OCI-LY3 (cell line): ENCODE data around the gene TRIM69.
"Not testable (repeated sequence)": the region's sequence is repeated elsewhere in the genome, so short reads cannot be mapped to it uniquely, and the experiment has no call there.

ENCODE experiments used
- H2AFZ ChIP-seq: fragments of 200-600, 300-600 bp; shearing (Covaris generic); 2 replicates; pipeline ENCODE4 v1.6.0; 2014; ENCODE audit warnings: antibody characterized with exemption, low read depth, low read length
- H3K27ac ChIP-seq: fragments of 200-600, 300-600 bp; sonication (generic); 2 replicates; pipeline ENCODE4 v1.5.1; 2014; ENCODE audit warnings: mild to moderate bottlenecking, low read length, moderate library complexity, mixed read lengths
- H3K27me3 ChIP-seq: fragments of 200-600, 300-600 bp; sonication (generic); 2 replicates; pipeline ENCODE4 v1.6.1; 2014; ENCODE audit warnings: low read depth, low read length, mixed read lengths
- H3K36me3 ChIP-seq: fragments of 200-600, 300-600 bp; sonication (generic); replicated peaks from 2 replicates; pipeline ENCODE3; 2014; ENCODE audit warnings: low read depth, low read length, mixed read lengths
- H3K4me1 ChIP-seq: fragments of 300-600, 200-600 bp; sonication (generic); 2 replicates; pipeline ENCODE4 v1.6.1; 2014; ENCODE audit warnings: low read length, mixed read lengths
- H3K4me2 ChIP-seq: fragments of 200-600, 300-600 bp; sonication (generic); 2 replicates; pipeline ENCODE4 v1.6.1; 2014; ENCODE audit warnings: low read length, mixed read lengths
- H3K4me3 ChIP-seq: fragments of 300-600, 200-600 bp; sonication (generic); 2 replicates; pipeline ENCODE4 v1.5.1; 2014; ENCODE audit warnings: antibody characterized with exemption, mild to moderate bottlenecking, low read length, moderate library complexity
- H3K79me2 ChIP-seq: fragments of 300-600, 200-600 bp; shearing (Covaris generic); 2 replicates; pipeline ENCODE4 v1.6.1; 2014; ENCODE audit warnings: mild to moderate bottlenecking, low read length, mixed read lengths
- H3K9ac ChIP-seq: fragments of 300-600, 200-600 bp; shearing (Covaris generic); 2 replicates; pipeline ENCODE4 v1.6.0; 2014; ENCODE audit warnings: mild to moderate bottlenecking, low read length, moderate library complexity
- H3K9me3 ChIP-seq: fragments of 200-600, 300-600 bp; shearing (Covaris generic); 2 replicates; pipeline ENCODE4 v1.6.1; 2014; ENCODE audit warnings: low read length, mixed read lengths; ENCODE audit not compliant: insufficient read depth
- H4K20me1 ChIP-seq: fragments of 200-600, 300-600 bp; sonication (generic); 2 replicates; pipeline ENCODE4 v1.6.1; 2016; ENCODE audit warnings: low read length, mixed read lengths; ENCODE audit not compliant: insufficient read depth
- EZH2phosphoT487 ChIP-seq: fragments of 200-600 bp; shearing (Covaris generic); IDR thresholded peaks from 2 replicates; pipeline ENCODE4 v1.6.1; 2018; ENCODE audit warnings: antibody characterized with exemption, mixed run types, low read depth
- TF ChIP-seq, protein P1 (sequence below): fragments of 200-600, 300-600 bp; sonication (generic); IDR thresholded peaks from 2 replicates; pipeline ENCODE4 v1.5.1; 2014; ENCODE audit warnings: antibody characterized with exemption, low read length, low read depth

The TRIM69 gene

DNA sequence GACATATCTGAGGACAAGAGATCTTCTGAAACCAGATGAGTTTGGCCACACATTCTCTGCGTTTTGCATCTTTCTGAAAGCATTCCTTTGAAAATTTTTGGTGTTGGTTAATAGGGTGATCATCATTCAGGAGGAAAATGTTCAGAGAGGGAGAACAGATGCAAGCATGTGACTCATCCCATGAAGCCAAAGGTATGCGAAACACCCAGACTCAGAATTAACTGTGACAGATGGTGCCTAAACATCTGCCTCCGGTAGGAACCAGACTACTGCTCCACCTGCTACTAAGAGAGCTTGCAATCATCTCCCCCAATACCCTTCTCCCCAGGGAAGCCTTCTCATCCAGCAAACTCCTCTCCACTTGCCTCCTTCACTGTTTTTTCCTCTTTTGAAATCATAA is 46.2 kb downstream of the TRIM69 start:
- Histone ChIP-seq H3K4me3 (no peak overlapping the region), H3K36me3 (no peaks in the 10 kb centered on the region), H3K79me2 (no peaks in the 10 kb centered on the region), H3K9me3 (no peaks in the 10 kb centered on the region), H2AFZ (no peak overlapping the region), H3K27me3 (no peaks in the 10 kb centered on the region), H3K4me2 (no peak overlapping the region), H3K4me1 (peaks cover 12% of the 10 kb centered on the region), H3K27ac (no peak overlapping the region), H4K20me1 (no peaks in the 10 kb centered on the region), H3K9ac (no peak overlapping the region)
- TF ChIP-seq, protein P1, sequence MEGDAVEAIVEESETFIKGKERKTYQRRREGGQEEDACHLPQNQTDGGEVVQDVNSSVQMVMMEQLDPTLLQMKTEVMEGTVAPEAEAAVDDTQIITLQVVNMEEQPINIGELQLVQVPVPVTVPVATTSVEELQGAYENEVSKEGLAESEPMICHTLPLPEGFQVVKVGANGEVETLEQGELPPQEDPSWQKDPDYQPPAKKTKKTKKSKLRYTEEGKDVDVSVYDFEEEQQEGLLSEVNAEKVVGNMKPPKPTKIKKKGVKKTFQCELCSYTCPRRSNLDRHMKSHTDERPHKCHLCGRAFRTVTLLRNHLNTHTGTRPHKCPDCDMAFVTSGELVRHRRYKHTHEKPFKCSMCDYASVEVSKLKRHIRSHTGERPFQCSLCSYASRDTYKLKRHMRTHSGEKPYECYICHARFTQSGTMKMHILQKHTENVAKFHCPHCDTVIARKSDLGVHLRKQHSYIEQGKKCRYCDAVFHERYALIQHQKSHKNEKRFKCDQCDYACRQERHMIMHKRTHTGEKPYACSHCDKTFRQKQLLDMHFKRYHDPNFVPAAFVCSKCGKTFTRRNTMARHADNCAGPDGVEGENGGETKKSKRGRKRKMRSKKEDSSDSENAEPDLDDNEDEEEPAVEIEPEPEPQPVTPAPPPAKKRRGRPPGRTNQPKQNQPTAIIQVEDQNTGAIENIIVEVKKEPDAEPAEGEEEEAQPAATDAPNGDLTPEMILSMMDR: no peak
- no peak for TF ChIP-seq EZH2phosphoT487

DNA sequence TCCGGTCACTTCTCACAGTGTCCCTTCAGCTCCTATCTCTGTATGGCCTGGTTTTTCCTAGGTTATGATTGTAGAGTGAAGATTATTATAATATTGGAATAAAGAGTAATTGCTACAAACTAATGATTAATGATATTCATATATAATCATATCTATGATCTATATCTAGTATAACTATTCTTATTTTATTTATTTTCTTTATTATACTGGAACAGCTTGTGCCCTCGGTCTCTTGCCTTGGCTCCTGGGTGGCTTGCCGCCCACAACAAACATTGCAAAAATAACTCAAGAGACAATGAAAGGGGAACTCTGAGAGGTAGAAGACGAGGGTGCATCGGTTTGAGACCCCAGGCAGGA is 48.6 kb downstream of the TRIM69 start:
- H3K9me3 ChIP-seq: not testable (repeated sequence)

DNA sequence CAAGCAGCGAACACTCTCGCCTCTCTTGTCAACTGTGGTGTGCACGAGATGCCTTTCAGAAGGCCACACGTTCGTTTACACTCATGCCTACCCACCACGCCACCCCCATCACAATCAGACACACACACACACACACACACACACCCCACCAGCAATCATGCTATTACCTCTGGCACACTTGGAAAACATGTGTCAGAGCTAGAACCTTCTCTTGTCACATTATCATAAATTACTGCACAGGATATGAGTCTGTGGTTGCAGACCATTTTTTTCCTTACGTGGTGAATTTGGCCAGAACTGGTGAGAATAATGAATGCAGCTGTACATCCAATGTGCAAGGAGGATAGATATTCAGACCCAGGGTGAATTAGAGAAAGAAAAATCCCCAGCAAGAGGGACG is 52.4 kb downstream of the TRIM69 start:
- TF ChIP-seq, protein P1: no peak
- no peak for TF ChIP-seq EZH2phosphoT487
- Histone ChIP-seq H3K36me3 (no peaks in the 10 kb centered on the region), H3K9ac (no peak overlapping the region), H3K27ac (no peak overlapping the region), H3K27me3 (no peaks in the 10 kb centered on the region), H4K20me1 (no peaks in the 10 kb centered on the region), H3K4me1 (peaks cover 3% of the 10 kb centered on the region; the same call in 1 of the 2 replicates), H3K4me2 (no peak overlapping the region), H3K9me3 (no peaks in the 10 kb centered on the region), H2AFZ (no peak overlapping the region), H3K4me3 (no peak overlapping the region), H3K79me2 (no peaks in the 10 kb centered on the region)

More for the DNA sequence above, 48.6 kb downstream of the TRIM69 start:
- H3K79me2 ChIP-seq, H2AFZ ChIP-seq, H3K27ac ChIP-seq, H4K20me1 ChIP-seq, H3K27me3 ChIP-seq, H3K36me3 ChIP-seq, H3K4me2 ChIP-seq: not testable (repeated sequence)
- Histone ChIP-seq H3K4me3 (peak overlapping the region; percentile 83; the same call in 1 of the 2 replicates), H3K4me1 (peaks cover 12% of the 10 kb centered on the region), H3K9ac (0 out of 2 replicates have a peak overlapping the region, but pooled peaks have one; percentile 79)

DNA sequence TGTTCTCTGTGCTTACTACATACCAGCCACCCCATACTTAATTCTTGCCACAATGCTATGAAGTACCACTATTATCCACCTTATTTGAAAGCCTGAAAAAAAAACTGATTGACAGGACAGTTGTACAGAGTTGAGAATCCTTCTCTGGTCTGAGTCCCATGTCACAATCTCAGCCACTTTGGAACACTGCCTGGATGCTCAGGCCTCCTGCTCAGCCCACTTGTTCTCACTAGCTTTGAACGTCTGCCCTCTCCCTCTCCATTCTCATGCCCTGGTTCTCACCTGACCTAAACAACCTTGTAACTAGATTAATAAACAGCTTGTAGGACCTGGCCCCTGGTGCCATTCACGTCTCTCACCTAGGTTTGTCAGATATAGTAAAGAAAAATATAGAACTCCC is 53.9 kb downstream of the TRIM69 start:
- Histone ChIP-seq H3K9ac (no peak overlapping the region), H4K20me1 (no peaks in the 10 kb centered on the region), H3K27ac (no peak overlapping the region), H3K79me2 (no peaks in the 10 kb centered on the region), H3K4me3 (no peak overlapping the region), H3K27me3 (no peaks in the 10 kb centered on the region), H3K4me2 (no peak overlapping the region), H3K9me3 (no peaks in the 10 kb centered on the region), H3K36me3 (no peaks in the 10 kb centered on the region), H2AFZ (no peak overlapping the region), H3K4me1 (no peaks in the 10 kb centered on the region)
- TF ChIP-seq EZH2phosphoT487: no peak
- TF ChIP-seq, protein P1: no peak

DNA sequence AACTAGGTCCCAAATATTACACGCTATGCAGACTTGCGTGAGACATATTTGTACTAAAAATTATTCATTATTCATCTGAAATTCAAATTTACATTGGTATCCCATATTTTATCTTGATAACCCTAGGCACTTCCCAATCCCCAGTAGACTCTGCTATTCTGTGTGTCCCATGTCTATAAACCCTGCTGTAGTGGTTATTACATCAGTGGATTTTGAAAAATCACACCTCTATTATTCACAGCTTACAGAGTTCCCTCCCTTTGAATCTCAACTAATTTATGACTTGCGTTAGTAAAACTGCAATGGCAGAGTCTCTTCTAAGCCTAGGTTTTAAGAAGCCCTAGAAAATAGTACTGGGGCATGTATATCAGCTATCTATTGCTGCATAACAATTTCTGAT is 54.3 kb downstream of the TRIM69 start:
- H2AFZ ChIP-seq: no peak overlapping the region
- no peak overlapping the region for H3K9ac ChIP-seq
- no peaks in the 10 kb centered on the region for H3K36me3 ChIP-seq
- H3K9me3 ChIP-seq: no peaks in the 10 kb centered on the region
- no peak overlapping the region for H3K27ac ChIP-seq
- no peak for TF ChIP-seq EZH2phosphoT487
- TF ChIP-seq, protein P1: no peak
- H4K20me1 ChIP-seq: no peaks in the 10 kb centered on the region
- no peak overlapping the region for H3K4me3 ChIP-seq
- no peaks in the 10 kb centered on the region for H3K27me3 ChIP-seq
- no peak overlapping the region for H3K4me2 ChIP-seq
- H3K4me1 ChIP-seq: no peaks in the 10 kb centered on the region
- no peaks in the 10 kb centered on the region for H3K79me2 ChIP-seq
